Lower lobe of right lung (tissue), 2 donors: ENCODE data around the gene KCNB1. TPM values are rescaled to one million over a fixed set of nuclear protein-coding genes. Genes with fewer than 3 reads are reported as not detected.

Experiments
- ATAC-seq, 2 donors: fragments of 200-7000 bp; cut with Tn5 transposase; one replicate each; pipeline ENCODE4 v1.9.1; 2020 to 2022; ENCODE audit warnings: mild to moderate bottlenecking in 2 of 2, moderate library complexity in 2 of 2
- DNase-seq: peaks from one replicate; pipeline ENCODE4 v3.0.0-alpha.2; 2020
- H3K27ac ChIP-seq: fragments of 200-600 bp; one replicate; pipeline ENCODE4 v1.8.0; 2022
- H3K27me3 ChIP-seq: fragments of 200-600 bp; one replicate; pipeline ENCODE4 v1.8.0; 2022; ENCODE audit warnings: low read depth
- H3K36me3 ChIP-seq: fragments of 200-600 bp; one replicate; pipeline ENCODE4 v1.8.0; 2022; ENCODE audit warnings: mild to moderate bottlenecking
- H3K4me1 ChIP-seq: fragments of 200-600 bp; one replicate; pipeline ENCODE4 v1.8.0; 2022
- H3K4me3 ChIP-seq: fragments of 200-600 bp; one replicate; pipeline ENCODE4 v1.8.0; 2022; ENCODE audit warnings: mild to moderate bottlenecking
- H3K9me3 ChIP-seq: fragments of 200-600 bp; one replicate; pipeline ENCODE4 v1.8.0; 2022
- intact Hi-C: fragments of 100-400 bp; cut with DNase I; formaldehyde crosslinking; loops from one replicate; pipeline ENCODE4 v1.11.0; 2022
- total RNA-seq: library from RNA; stranded (reverse); fragmentation: NEBNext Ultra II Directional; extraction: Animal tissue kit (Norgen Biotek cat#: 25700); gene quantifications from one replicate; pipeline ENCODE4 v1.2.1, GENCODE V29; 2021
- TF ChIP-seq, protein P1 (sequence below): fragments of 200-600 bp; IDR thresholded peaks from one replicate; pipeline ENCODE4 v1.8.0; 2022; ENCODE audit warnings: antibody characterized with exemption, mild to moderate bottlenecking
- donor health status: DM: no; HTN: yes; CAD: no; lungs with severe emphysema.

KCNB1 gene
- total RNA-seq, 1 donor from 2014 or later: 0.53 TPM

DNA sequence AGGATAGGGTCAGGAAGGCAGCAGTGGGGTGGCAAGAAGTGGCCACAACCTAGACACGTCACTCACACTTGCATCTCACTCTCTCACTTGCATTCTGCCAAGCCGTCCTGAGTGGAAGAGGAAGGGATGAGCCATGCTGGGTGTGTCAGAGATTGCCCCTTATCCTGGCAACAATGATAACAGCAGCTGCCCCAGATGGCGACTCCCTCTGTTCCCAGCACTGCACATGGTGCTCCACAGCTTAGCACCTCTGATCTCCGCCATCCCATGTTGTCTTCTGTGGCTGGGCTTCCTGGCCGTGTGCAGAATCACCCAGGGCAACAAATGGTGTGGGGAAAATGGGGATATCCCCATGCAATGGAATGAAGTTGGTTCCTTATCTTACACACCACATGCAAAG, 11.1 kb downstream of the KCNB1 start:
- ATAC-seq: no peak

GRCh38 chr20:49470922-49471321, 11.5 kb downstream of the KCNB1 start:
- Histone ChIP-seq H3K27me3 (peaks cover 8% of the 10 kb centered on the region), H3K4me3 (no peak overlapping the region), H3K4me1 (no peaks in the 10 kb centered on the region), H3K36me3 (no peaks in the 10 kb centered on the region), H3K27ac (no peak overlapping the region), H3K9me3 (no peaks in the 10 kb centered on the region)
- no peak for DNase-seq
- TF ChIP-seq, protein P1, sequence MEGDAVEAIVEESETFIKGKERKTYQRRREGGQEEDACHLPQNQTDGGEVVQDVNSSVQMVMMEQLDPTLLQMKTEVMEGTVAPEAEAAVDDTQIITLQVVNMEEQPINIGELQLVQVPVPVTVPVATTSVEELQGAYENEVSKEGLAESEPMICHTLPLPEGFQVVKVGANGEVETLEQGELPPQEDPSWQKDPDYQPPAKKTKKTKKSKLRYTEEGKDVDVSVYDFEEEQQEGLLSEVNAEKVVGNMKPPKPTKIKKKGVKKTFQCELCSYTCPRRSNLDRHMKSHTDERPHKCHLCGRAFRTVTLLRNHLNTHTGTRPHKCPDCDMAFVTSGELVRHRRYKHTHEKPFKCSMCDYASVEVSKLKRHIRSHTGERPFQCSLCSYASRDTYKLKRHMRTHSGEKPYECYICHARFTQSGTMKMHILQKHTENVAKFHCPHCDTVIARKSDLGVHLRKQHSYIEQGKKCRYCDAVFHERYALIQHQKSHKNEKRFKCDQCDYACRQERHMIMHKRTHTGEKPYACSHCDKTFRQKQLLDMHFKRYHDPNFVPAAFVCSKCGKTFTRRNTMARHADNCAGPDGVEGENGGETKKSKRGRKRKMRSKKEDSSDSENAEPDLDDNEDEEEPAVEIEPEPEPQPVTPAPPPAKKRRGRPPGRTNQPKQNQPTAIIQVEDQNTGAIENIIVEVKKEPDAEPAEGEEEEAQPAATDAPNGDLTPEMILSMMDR: no peak
- intact Hi-C loops: no loop called here
- ATAC-seq: no peak

More for the DNA sequence above, 11.1 kb downstream of the KCNB1 start:
- TF ChIP-seq, protein P1: no peak
- no peaks in the 10 kb centered on the region for H3K4me1 ChIP-seq
- no peak for DNase-seq
- H3K27me3 ChIP-seq: peaks cover 8% of the 10 kb centered on the region
- intact Hi-C loops: no loop called here
- no peak overlapping the region for H3K27ac ChIP-seq
- H3K36me3 ChIP-seq: no peaks in the 10 kb centered on the region
- no peak overlapping the region for H3K4me3 ChIP-seq
- no peaks in the 10 kb centered on the region for H3K9me3 ChIP-seq

- Histone ChIP-seq H3K36me3 (no peaks in the 10 kb centered on the region), H3K9me3 (no peaks in the 10 kb centered on the region), H3K4me3 (no peak overlapping the region), H3K4me1 (no peaks in the 10 kb centered on the region), H3K27me3 (peaks cover 8% of the 10 kb centered on the region), H3K27ac (no peak overlapping the region)
- intact Hi-C loops: no loop called here
- ATAC-seq (no peak), DNase-seq (no peak)
- TF ChIP-seq, protein P1: no peak
Observed at GRCh38 chr20:49469060-49469459, 13.4 kb downstream of the KCNB1 start.

- TF ChIP-seq, protein P1: no peak
- no peaks in the 10 kb centered on the region for H3K9me3 ChIP-seq
- ATAC-seq: no peak
- no peak overlapping the region for H3K27ac ChIP-seq
- no peak for DNase-seq
- intact Hi-C loops: no loop called here
- no peaks in the 10 kb centered on the region for H3K36me3 ChIP-seq
- peaks cover 8% of the 10 kb centered on the region for H3K27me3 ChIP-seq
- no peaks in the 10 kb centered on the region for H3K4me1 ChIP-seq
- H3K4me3 ChIP-seq: no peak overlapping the region
Observed at GRCh38 chr20:49468412-49468811, 14.1 kb downstream of the KCNB1 start.

- Histone ChIP-seq H3K4me1 (no peaks in the 10 kb centered on the region), H3K36me3 (no peaks in the 10 kb centered on the region), H3K27ac (no peak overlapping the region), H3K27me3 (peaks cover 8% of the 10 kb centered on the region), H3K9me3 (no peaks in the 10 kb centered on the region), H3K4me3 (no peak overlapping the region)
- TF ChIP-seq, protein P1: no peak
- ATAC-seq (no peak), DNase-seq (no peak)
- intact Hi-C loops: no loop called here
Observed at GRCh38 chr20:49466114-49466912, 16.2 kb downstream of the KCNB1 start.
